GM12873 (cell line): ENCODE measurements around the gene TCIRG1.

Source experiments
- TF ChIP-seq, protein P1 (sequence below): IDR thresholded peaks from 2 replicates; pipeline ENCODE4 v1.5.1; 2012; ENCODE audit warnings: low read depth, mild to moderate bottlenecking, moderate library complexity, low read length, control low read depth; ENCODE audit not compliant: insufficient read depth; ENCODE audit errors: missing control alignments

TCIRG1 gene

DNA sequence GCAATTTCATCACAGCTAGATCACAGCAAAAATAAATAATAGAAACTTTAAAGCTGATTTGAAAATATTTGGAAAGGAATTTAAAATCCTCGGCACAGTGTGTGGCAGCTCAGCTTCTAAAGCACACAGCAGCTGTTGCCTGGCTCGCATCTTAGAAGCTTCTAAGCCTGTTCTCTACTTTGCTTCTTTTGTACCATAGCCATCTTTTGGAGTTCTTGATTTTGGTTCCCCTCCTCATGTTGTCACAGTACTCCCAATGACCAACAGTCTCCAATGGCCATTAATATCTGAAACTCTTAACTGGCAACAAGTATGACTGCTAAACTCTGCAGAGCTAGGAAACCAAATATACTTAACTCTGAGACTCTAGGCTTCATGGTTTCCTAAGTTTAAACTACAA lies 53.6 kb downstream of the TCIRG1 start:
- TF ChIP-seq, protein P1, sequence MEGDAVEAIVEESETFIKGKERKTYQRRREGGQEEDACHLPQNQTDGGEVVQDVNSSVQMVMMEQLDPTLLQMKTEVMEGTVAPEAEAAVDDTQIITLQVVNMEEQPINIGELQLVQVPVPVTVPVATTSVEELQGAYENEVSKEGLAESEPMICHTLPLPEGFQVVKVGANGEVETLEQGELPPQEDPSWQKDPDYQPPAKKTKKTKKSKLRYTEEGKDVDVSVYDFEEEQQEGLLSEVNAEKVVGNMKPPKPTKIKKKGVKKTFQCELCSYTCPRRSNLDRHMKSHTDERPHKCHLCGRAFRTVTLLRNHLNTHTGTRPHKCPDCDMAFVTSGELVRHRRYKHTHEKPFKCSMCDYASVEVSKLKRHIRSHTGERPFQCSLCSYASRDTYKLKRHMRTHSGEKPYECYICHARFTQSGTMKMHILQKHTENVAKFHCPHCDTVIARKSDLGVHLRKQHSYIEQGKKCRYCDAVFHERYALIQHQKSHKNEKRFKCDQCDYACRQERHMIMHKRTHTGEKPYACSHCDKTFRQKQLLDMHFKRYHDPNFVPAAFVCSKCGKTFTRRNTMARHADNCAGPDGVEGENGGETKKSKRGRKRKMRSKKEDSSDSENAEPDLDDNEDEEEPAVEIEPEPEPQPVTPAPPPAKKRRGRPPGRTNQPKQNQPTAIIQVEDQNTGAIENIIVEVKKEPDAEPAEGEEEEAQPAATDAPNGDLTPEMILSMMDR: no peak

DNA sequence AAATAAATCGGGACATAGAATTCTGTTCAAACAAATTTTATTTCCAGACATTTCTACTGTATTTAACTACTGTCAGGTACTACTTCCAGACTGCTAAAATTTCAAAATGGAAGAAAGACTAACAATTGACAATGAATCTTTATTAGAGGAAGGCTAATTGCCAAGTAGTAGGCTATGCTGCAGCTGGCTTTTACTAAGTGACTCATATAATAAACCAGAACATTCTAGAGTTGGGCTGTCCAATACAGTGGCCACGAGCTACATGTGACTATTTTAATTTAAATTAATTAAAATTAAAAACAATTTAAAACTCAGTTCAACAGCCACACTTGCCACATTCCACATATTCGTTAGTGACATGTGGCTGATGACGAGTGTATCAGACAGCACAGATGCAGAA lies 54.7 kb downstream of the TCIRG1 start:
- TF ChIP-seq, protein P1: no peak

DNA sequence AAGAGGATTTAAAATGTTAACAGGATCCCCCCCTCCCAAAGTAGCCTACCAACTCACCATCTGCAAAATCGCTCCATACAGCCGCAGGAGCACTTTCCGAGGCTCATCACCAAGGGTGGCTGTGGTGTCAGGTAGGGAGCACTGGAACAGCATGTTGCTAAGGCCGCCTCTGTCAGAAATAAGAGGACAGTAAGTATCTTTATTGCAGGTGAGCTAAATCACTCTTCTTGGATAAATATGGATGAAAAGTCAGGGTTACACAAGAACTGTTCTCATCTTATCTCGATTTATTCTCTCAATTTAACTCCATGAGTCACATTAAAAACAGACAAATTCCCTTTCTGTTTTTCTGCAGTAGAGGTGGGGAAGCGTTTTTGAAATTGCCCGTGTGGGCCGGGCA lies 58.1 kb downstream of the TCIRG1 start:
- TF ChIP-seq, protein P1: no peak

DNA sequence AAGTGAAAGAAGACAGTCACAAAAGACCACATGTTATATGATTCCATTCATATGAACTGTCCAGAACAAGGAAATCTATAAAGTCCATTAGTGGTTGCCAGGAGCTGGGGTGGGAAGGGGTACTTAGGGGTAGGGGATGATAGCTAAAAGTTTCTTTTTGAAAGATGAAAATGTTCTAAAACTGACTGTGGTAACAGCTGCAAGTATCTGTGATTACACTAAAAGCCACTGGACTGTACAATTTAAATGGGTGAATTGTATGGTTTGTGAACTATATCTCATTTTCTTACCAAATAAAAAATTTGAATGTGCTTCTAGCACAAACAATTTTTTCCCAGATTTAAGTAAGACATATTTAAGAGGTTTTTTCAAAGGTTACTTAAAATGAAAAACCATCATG lies 60.2 kb downstream of the TCIRG1 start:
- TF ChIP-seq, protein P1: no peak

DNA sequence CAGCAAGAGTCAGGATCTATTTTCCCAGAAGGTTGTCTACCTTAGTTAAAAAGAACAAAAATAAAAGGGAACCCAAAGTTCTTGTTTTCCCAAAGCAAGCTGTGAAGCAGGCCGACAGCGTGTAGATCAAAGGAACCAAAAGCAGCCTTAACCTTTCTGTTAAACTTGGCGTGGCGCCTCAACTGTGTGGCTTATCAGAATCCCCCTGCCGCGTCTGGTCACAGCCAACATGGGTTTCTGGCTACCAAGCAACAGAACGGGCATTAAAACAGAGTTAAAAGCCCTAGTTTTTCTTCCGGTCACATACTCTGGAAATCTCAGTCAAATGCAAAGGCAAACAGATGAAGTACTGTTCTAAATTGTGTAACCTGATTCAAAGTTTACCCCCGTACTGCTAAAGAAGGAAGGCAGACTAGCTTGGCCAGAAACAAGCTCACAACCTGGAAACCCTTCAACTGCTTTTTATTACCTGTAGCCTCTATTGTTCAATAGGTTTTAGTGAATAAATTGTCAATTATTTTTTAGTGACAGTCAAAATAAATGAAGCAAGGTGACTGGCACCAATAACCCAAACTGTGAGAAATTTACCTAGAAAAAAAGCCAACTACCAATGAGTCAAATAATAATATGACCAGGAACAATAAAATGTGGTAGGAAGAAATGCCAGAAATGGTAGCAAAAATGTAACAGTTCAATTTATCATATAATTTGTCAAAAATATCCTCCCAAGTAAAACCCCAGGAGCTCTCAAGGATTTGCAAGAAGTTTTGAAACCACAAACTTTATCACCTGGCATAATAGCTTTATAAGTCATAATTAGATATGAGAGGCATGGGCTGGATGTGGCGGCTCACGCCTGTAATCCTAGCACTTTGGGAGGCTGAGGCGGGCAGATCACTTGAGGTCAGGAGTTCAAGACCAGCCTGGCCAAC lies 60.9 kb downstream of the TCIRG1 start:
- TF ChIP-seq, protein P1: no peak
